Fibroblast of skin of right quadriceps (primary cell): ENCODE data around the gene C2CD4C.
"Not testable (repeated sequence)": the region's sequence is repeated elsewhere in the genome, so short reads cannot be mapped to it uniquely, and the experiment has no call there.

Experiments
- DNase-seq: peaks from one replicate; pipeline ENCODE4 v3.0.0-alpha.2; 2013

The C2CD4C gene

GRCh38 chr19:397941-398706 lies 10.8 kb downstream of the C2CD4C start:
- no peak for DNase-seq

- DNase-seq, result no peak
Observed at GRCh38 chr19:397321-397720, 11.6 kb downstream of the C2CD4C start.

GRCh38 chr19:395467-395866 lies 13.5 kb downstream of the C2CD4C start:
- DNase-seq, result no peak

- not testable (repeated sequence) for DNase-seq
Observed at GRCh38 chr19:394857-395256, 14.1 kb downstream of the C2CD4C start.

- DNase-seq, result not testable (repeated sequence)
Observed at GRCh38 chr19:393560-393959, 15.4 kb downstream of the C2CD4C start.

GRCh38 chr19:392375-392970 lies 16.5 kb downstream of the C2CD4C start:
- DNase-seq, result no peak

- no peak for DNase-seq
Observed at GRCh38 chr19:391726-392374, 17.1 kb downstream of the C2CD4C start.

GRCh38 chr19:391207-391557 lies 17.8 kb downstream of the C2CD4C start:
- no peak for DNase-seq

GRCh38 chr19:390386-391206 lies 18.4 kb downstream of the C2CD4C start:
- DNase-seq, result no peak

- no peak for DNase-seq
Observed at GRCh38 chr19:389935-390289, 19.0 kb downstream of the C2CD4C start.

- no peak for DNase-seq
Observed at GRCh38 chr19:389255-389934, 19.6 kb downstream of the C2CD4C start.

- DNase-seq, result no peak
Observed at GRCh38 chr19:388691-389090, 20.3 kb downstream of the C2CD4C start.

- no peak for DNase-seq
Observed at GRCh38 chr19:387777-388176, 21.2 kb downstream of the C2CD4C start.

GRCh38 chr19:386632-387301 lies 22.2 kb downstream of the C2CD4C start:
- not testable (repeated sequence) for DNase-seq

GRCh38 chr19:386189-386588 lies 22.8 kb downstream of the C2CD4C start:
- not testable (repeated sequence) for DNase-seq

- DNase-seq, result no peak
Observed at GRCh38 chr19:384799-385169, 24.2 kb downstream of the C2CD4C start.

GRCh38 chr19:383922-384798 lies 24.8 kb downstream of the C2CD4C start:
- no peak for DNase-seq

- DNase-seq, result no peak
Observed at GRCh38 chr19:383040-383439, 25.9 kb downstream of the C2CD4C start.

- DNase-seq, result peak; percentile 72
Observed at GRCh38 chr19:382578-382977, 26.4 kb downstream of the C2CD4C start.

- not testable (repeated sequence) for DNase-seq
Observed at GRCh38 chr19:381901-382300, 27.0 kb downstream of the C2CD4C start.

- DNase-seq, result not testable (repeated sequence)
Observed at GRCh38 chr19:380618-381219, 28.2 kb downstream of the C2CD4C start.
